22Rv1 (cell line): Measurements from ENCODE around the gene ARHGEF38.
"Not testable (repeated sequence)": the region's sequence is repeated elsewhere in the genome, so short reads cannot be mapped to it uniquely, and the experiment has no call there.

Source experiments
- ZFX ChIP-seq: fragments of 450-650 bp; IDR thresholded peaks from 2 replicates; pipeline ENCODE4 v1.6.1; 2017; ENCODE audit warnings: antibody characterized with exemption, borderline replicate concordance
- TF ChIP-seq, protein P1 (sequence below): fragments of 450-650 bp; IDR thresholded peaks from 2 replicates; pipeline ENCODE4 v1.5.1; 2017; ENCODE audit warnings: mild to moderate bottlenecking

DNA sequence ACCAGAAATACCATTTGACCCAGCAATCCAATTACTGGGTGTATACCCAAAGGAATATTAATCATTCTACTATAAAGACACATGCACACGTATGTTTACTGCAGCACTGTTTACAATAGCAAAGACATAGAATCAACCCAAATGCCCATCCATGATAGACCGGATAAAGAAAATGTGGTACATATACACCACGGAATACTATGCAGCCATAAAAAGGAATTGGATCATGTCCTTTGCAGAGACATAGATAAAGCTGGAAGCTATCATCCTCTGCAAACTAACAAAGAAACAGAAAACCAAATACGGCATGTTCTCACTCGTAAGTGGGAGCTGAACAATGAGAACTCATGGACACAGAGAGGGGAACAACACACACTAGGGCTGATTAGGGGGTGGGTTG, 57.4 kb downstream of the ARHGEF38 start:
- TF ChIP-seq, protein P1, sequence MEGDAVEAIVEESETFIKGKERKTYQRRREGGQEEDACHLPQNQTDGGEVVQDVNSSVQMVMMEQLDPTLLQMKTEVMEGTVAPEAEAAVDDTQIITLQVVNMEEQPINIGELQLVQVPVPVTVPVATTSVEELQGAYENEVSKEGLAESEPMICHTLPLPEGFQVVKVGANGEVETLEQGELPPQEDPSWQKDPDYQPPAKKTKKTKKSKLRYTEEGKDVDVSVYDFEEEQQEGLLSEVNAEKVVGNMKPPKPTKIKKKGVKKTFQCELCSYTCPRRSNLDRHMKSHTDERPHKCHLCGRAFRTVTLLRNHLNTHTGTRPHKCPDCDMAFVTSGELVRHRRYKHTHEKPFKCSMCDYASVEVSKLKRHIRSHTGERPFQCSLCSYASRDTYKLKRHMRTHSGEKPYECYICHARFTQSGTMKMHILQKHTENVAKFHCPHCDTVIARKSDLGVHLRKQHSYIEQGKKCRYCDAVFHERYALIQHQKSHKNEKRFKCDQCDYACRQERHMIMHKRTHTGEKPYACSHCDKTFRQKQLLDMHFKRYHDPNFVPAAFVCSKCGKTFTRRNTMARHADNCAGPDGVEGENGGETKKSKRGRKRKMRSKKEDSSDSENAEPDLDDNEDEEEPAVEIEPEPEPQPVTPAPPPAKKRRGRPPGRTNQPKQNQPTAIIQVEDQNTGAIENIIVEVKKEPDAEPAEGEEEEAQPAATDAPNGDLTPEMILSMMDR = not testable (repeated sequence)
- not testable (repeated sequence) for TF ChIP-seq ZFX
